ENCODE data around the gene CFL1. TPM values are rescaled to one million over a fixed set of nuclear protein-coding genes. Genes with fewer than 3 reads are reported as not detected.

CFL1 gene
- total RNA-seq, 1 donor from 2014 or later = 1,079 TPM

- DNase-seq (no peak), ATAC-seq (ENCODE audit: low read depth) (no peak)
- intact Hi-C loops (cut with micrococcal nuclease) = no loop called here
- Mint-ChIP-seq H3K4me1 (peaks cover 14% of the 10 kb centered on the region), H3K9me3 (no peaks in the 10 kb centered on the region), H3K27ac (no peak overlapping the region), H3K36me3 (ENCODE audit: low read depth) (no peaks in the 10 kb centered on the region), H3K4me3 (no peak overlapping the region), H3K27me3 (no peaks in the 10 kb centered on the region)
- CTCF ChIA-PET = interaction anchor here (1.0 to 6.1 kb wide), 2 partner anchors 34 to 35 kb away, joined by 3 to 62 read pairs; partner anchors contain the start of gene AP5B1
- POLR2A ChIA-PET = interaction anchor here (0.6 to 1.2 kb wide), 2 partner anchors 23 to 178 kb away, joined by 5 to 6 read pairs; no protein-coding TSS in a partner anchor
- TF ChIP-seq CTCF (IDR thresholded peaks at IDR 0.05) = no peak
Observed at GRCh38 chr11:65814131-65814985, 43.6 kb downstream of the CFL1 start.

- Mint-ChIP-seq H3K9me3 (no peaks in the 10 kb centered on the region), H3K27me3 (no peaks in the 10 kb centered on the region), H3K4me3 (no peak overlapping the region), H3K36me3 (ENCODE audit: low read depth) (no peaks in the 10 kb centered on the region), H3K4me1 (peaks cover 3% of the 10 kb centered on the region), H3K27ac (no peak overlapping the region)
- no peak for DNase-seq
- TF ChIP-seq CTCF (IDR thresholded peaks at IDR 0.05) = no peak
- ChIA-PET POLR2A (interaction anchor here (0.7 kb wide), 1 partner anchor 21 kb away, joined by 4 read pairs; no protein-coding TSS in a partner anchor), CTCF (interaction anchor here (1.5 kb wide), 1 partner anchor 32 kb away, joined by 6 read pairs; the partner anchor contains the start of gene AP5B1)
- intact Hi-C loops (cut with micrococcal nuclease) = no loop called here
- ATAC-seq (ENCODE audit: low read depth) = no peak
Observed at GRCh38 chr11:65811764-65812475, 46.1 kb downstream of the CFL1 start.

- peak; percentile 34 for ATAC-seq (ENCODE audit: low read depth)
Observed at GRCh38 chr11:65810046-65810868, 47.7 kb downstream of the CFL1 start.

GRCh38 chr11:65809496-65809895 is 48.5 kb downstream of the CFL1 start:
- Mint-ChIP-seq H3K4me3 (no peak overlapping the region), H3K36me3 (ENCODE audit: low read depth) (no peaks in the 10 kb centered on the region), H3K27ac (no peak overlapping the region), H3K4me1 (no peaks in the 10 kb centered on the region), H3K9me3 (no peaks in the 10 kb centered on the region), H3K27me3 (peaks cover 2% of the 10 kb centered on the region)
- DNase-seq (no peak), ATAC-seq (ENCODE audit: low read depth) (no peak)
- POLR2A ChIA-PET = interaction anchor here (1.2 kb wide), 1 partner anchor 147 kb away, joined by 3 read pairs; the partner anchor contains the start of gene RELA
- no peak for TF ChIP-seq CTCF (IDR thresholded peaks at IDR 0.05)
- CTCF ChIA-PET = interaction anchor here (1.0 kb wide), 1 partner anchor 29 kb away, joined by 3 read pairs; the partner anchor contains the start of gene AP5B1
- intact Hi-C loops (cut with micrococcal nuclease) = no loop called here

More at GRCh38 chr11:65810046-65810868, 47.7 kb downstream of the CFL1 start:
- H3K9me3 Mint-ChIP-seq = no peaks in the 10 kb centered on the region
- no peak overlapping the region for H3K27ac Mint-ChIP-seq
- ChIA-PET POLR2A (no interaction called here), CTCF (no interaction called here)
- no peak overlapping the region for H3K4me3 Mint-ChIP-seq
- H3K27me3 Mint-ChIP-seq = no peaks in the 10 kb centered on the region
- H3K36me3 Mint-ChIP-seq (ENCODE audit: low read depth) = no peaks in the 10 kb centered on the region
- TF ChIP-seq CTCF (IDR thresholded peaks at IDR 0.05) = no peak
- no peaks in the 10 kb centered on the region for H3K4me1 Mint-ChIP-seq
- intact Hi-C loops (cut with micrococcal nuclease) = no loop called here
- no peak for DNase-seq

Measured in activated B cell treated with CpG ODN at 0.5 μM for 24 hours (primary cell).